GM18951 (cell line): ENCODE measurements around the gene IMPG1.
"Not testable (repeated sequence)": the region's sequence is repeated elsewhere in the genome, so short reads cannot be mapped to it uniquely, and the experiment has no call there.

Source experiments
- POLR2A ChIP-seq: IDR thresholded peaks from 4 replicates; pipeline ENCODE4 v1.6.1; 2011; ENCODE audit warnings: mild to moderate bottlenecking; ENCODE audit not compliant: insufficient read length, insufficient read depth; ENCODE audit errors: extremely low read depth
- in situ Hi-C: fragments of 300-500 bp; cut with MboI; formaldehyde crosslinking; loops from one replicate; pipeline ENCODE4 v1.12.0; 2022; ENCODE audit warnings: low sequenced_read_pairs, mixed read lengths, inconsistent platforms; ENCODE audit not compliant: unreplicated experiment

IMPG1 gene

DNA sequence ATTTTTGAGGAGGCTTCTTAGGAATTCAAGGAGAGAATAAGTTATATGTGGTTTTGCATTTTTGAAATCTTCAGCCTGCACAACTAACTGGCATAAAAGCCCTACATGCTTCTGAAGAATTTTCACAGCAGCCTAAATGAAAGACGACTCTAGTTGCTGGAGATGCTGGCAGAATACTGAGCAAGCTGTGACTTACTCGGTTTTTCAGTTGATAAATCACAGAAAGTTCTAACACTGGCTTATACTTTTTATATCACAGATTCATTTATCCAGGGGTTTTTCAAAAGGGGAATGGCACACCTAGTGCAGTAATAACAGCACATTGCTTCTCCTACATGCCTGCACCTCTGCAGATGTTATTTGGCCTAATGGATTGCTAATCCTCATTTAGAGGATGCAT is 134.6 kb downstream of the IMPG1 start:
- in situ Hi-C loops, result loop anchor here (25.0 kb wide), 1 partner anchor 1524 kb away; the partner anchor contains the start of gene HTR1B
- TF ChIP-seq POLR2A, result no peak

DNA sequence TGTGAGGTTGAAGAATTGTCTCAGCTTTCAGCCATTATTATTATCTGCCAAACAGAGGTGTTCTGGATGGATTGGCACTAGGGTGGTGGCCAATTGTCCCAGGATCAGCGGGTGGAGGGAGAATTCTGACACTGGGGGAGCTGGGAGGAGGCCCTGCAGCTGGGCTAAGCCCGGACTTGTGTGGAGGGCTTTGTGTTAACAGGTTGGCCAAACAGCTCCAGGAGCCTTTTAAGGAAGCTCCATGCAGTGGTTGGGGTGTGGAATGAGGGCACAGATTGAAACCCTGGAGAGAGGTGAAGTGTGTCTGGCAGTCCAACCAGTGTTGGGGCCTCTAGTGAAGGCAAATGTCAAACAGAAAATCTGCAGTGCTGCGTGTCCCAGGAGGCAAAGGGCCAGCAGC is 135.8 kb downstream of the IMPG1 start:
- TF ChIP-seq POLR2A, result no peak
- in situ Hi-C loops, result loop anchor here (25.0 kb wide), 1 partner anchor 1526 kb away; the partner anchor contains the start of gene HTR1B

DNA sequence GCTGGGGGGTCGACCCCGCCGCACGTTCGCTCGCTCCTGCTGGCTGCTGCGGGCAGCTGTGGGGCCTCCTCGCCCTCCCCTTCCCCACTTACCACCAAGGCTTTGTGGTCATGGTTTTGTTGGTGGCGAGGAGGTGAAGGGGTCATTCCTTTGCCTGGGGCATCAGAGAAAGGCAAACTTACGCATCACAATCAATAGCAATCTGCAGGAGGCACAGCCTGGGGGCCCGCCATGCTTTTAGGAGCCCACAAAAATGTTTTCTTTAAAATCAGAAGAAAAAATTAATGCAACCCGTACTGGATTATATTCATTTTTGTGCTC is 137.0 kb downstream of the IMPG1 start:
- in situ Hi-C loops, result loop anchor here (25.0 kb wide), 1 partner anchor 1527 kb away; the partner anchor contains the start of gene HTR1B

DNA sequence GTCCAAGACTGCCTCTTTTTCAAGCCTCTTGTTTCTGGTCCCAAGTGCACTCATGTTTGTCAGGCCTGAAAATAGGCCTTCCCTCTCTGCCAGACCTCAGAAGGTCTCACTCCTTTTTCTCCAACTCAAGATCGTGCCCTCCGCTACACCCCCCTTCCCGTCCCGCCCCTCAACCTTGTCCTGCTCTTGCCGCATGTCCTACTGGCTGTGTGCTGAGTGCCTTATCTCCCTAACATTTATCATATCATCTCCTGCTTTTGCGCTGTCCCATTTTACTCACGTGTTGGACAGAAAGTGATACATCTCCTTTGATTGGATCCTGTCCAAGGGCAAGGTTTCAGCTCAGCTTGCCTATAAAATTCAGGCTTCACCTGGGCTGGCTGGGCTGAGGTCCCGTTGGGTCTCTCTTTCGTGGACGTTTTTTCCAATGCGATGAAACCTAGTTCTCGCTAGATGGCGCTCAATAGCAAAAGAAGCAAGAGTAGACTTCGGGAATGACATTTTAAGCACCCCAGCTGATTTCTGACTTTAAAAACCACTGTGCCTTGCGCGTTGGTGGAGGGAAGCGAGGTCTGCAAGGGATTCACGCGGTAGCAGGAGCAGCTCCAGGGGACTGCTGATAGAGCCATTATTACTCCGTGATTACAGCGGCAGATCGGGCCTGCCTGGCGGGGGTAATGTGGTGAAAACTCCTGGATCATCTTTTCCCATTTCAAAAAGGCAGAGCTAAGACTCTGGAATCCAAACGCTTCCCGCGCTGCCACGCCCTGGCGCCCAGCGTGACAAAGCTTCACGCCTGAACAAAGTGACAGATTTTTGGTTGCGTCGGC is 137.6 kb downstream of the IMPG1 start:
- TF ChIP-seq POLR2A, result no peak
- in situ Hi-C loops, result loop anchor here (25.0 kb wide), 1 partner anchor 1527 kb away; the partner anchor contains the start of gene HTR1B

More for the DNA sequence above, 137.0 kb downstream of the IMPG1 start:
- TF ChIP-seq POLR2A, result no peak

DNA sequence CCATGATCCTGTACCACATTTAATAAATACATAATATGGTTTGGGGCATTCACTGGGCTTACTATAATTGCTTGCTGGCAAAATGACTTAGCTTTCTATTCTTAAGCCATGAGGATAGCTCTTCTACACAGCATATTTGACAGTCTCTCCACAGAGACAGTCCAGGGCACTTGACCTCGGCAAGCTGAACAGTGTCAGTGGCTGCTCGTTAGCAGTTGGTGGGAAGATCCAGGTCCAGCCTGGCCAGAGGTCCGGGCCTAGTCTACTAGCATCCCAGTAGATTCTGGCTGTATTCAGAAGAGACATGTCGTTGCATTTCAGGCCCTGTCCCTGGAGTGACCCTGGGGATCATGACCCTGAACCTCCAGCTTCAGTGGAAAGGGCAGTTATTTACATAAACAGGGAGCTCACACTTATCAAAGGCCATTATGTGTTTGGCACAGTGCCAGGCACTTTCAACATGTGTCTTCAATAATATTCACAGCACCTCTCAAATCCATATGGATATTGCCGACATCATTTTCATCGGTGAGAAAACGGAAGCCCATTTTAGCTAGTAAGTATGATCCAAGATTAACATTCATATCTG is 139.0 kb downstream of the IMPG1 start:
- no peak for TF ChIP-seq POLR2A
- in situ Hi-C loops, result loop anchor here (25.0 kb wide), 1 partner anchor 1529 kb away; the partner anchor contains the start of gene HTR1B

DNA sequence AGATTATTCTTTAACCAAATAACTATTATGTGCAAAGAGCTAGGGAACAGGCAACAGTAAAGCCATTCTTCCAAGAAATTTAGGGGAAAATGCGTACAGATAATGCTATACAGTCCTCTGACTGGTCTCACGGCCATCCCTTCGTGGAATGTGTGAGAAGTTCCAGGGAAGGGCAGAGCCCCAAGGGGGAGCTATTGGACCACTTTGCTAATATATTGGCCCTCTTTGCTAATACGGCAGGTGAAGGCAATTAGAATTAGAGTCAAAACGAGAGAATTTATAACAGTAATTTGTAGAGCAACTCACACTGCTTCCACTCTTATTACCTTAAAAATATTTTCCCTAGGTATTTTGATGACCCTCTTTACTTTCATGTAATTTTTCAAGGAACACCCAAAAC is 140.4 kb downstream of the IMPG1 start:
- no peak for TF ChIP-seq POLR2A
- in situ Hi-C loops, result loop anchor here (25.0 kb wide), 1 partner anchor 1530 kb away; the partner anchor contains the start of gene HTR1B

DNA sequence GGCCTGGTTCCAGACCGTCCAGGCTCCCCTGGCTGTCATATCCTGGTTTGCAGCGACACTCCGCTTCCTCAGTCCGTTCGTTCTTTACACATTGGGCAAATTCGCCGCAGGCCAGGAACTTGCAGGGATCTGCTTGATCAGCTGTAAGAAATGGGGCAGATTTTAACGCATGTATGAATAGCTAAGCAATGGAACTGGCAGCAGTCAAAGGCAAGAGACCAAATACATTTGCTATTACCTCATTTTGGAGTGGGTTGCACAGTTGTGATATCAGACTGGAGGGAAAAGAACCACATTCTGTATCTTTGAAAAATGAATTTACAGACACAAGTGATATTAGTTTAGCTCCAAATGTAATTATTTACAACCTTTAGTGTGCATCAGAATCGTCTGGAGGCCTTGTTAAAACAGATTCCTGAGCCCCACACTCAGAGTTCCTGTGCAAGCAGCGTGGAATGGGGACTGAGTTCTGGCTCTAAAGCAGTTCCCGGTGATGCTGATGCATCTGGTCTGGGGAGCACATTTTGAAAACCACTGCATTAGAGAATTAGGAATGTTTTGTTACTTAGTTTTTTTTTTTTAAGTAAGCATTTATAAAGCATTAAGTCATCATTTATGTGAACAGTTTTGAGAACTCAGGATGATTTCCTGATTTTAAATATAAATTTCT is 141.3 kb downstream of the IMPG1 start:
- in situ Hi-C loops, result loop anchor here (25.0 kb wide), 1 partner anchor 1531 kb away; the partner anchor contains the start of gene HTR1B
- no peak for TF ChIP-seq POLR2A

DNA sequence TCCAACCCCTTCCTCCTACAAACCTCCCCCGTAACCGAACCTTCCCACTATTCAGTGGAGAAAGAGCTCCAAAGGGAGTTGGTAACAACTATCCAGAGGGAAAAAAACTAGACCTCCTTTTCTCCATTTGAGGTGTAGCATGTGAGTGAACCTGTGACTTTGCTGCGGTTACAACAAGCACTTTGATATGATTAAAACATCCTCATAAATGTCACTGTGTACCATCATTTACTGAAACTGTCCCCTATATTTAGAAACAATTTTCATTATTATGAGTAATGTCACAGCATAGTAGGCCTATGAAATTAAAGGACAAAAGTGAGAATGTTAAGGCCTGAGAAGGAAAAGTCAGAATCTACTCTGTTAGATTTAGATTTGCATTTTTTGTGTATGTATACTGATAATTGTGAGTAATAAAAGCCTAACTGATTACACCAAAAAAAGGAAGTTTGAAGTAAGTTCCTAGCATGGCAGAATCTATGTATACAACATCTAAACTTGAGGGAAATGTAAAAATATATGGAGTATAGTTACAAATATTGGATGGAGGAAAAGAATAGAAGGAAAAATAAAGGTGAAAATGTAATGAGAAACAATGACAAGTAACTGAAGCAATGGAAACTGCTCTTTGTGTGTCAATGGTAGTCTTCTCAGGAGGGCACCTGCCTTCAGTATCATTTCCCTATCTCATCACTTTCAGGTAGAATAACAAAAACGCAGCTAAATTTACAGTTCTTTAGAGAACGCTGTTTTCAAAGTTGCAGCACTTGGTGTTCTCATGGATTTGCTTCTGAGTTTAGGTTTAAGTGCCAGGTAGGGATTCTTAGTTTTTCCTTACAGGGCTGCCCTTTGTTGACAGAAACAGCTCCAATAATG is 145.9 kb downstream of the IMPG1 start:
- TF ChIP-seq POLR2A, result no peak
- in situ Hi-C loops, result loop anchor here (25.0 kb wide), 1 partner anchor 1536 kb away; the partner anchor contains the start of gene HTR1B

DNA sequence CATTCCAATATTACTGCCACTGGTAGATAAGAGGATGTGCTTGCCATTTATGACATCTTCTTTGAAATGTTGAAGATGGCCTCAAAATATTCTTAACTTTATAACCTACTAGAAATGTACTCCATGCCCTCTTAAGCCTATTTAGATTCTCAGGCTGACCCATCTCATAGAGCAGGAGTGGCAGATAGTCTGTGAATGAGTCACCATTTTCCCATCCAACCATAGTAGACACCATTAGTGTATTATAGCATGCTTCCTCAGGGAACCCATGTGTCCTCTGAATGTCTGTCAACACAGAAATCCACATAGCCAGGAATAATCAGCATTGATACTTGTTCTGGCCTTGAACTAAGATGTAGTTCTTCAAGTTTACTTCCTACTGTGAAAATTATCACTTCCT is 150.2 kb downstream of the IMPG1 start:
- in situ Hi-C loops, result no loop called here
- no peak for TF ChIP-seq POLR2A

DNA sequence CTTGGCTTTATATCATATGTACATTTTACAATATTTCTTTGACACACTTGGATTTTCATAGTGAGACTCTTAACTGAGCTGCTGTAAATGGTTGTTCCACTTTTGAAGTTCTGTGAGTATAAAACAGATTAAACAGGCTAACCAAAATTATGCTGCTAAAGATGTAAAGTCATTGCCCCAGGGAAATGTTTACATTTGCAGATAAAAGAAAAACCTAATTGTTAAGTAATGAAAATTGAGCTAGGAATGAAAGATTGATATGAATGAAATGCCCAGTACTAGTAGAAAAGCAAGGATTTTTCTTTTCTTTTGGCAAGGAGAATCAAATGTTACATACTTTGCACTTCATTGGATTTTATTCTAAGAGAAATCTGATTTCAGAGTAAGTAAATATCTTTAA is 159.4 kb downstream of the IMPG1 start:
- in situ Hi-C loops, result no loop called here
- no peak for TF ChIP-seq POLR2A

DNA sequence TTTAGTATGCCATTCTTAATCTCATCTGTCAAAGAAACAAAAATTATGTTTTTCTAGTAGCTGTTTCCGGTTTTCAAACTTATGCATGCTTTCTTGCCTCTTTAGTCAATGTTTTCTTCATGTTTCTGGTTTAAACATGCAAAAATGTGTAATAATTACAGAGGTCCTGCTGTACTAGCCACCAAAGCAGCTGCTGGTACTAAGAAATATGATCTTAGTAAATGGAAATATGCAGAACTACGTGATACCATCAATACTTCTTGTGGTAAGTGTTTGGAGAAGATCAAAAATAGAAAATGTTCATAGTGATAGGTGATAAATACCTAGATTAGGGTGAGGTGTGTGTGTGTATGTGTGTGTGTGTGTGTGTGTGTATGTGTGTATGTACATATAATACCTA is 165.0 kb downstream of the IMPG1 start:
- in situ Hi-C loops, result no loop called here
- TF ChIP-seq POLR2A, result no peak

DNA sequence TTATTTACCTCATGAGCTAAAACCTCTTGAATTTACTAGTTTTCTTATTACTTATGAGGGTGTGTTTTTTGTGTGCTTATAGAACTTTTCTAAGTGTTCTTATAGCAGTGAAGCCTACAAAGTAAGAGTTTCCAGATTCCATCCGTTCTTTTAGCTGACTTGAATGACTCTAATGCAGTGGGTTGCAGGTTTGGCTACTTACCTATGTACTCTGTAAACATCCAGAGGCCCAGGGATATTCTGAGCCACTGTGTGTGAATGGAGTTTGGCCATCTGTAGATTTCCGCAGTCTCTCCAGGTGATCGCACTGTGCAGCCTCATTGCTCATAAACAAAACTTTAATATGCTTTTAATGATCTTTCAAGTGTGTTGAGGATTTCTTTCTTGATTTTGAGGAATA is 165.6 kb downstream of the IMPG1 start:
- in situ Hi-C loops, result no loop called here
- TF ChIP-seq POLR2A, result no peak

DNA sequence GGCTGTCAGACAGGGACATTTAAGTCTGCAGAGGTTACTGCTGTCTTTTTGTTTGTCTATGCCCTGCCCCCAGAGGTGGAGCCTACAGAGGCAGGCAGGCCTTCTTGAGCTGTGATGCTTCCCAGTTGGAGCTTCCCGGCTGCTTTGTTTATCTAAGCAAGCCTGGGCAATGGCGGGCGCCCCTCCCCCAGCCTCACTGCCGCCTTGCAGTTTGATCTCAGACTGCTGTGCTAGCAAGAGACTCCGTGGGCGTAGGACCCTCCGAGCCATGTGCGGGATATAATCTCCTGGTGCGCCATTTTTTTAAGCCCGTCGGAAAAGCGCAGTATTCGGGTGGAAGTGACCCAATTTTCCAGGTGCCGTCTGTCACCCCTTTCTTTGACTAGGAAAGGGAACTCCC is 167.3 kb downstream of the IMPG1 start:
- in situ Hi-C loops, result not testable (repeated sequence)

DNA sequence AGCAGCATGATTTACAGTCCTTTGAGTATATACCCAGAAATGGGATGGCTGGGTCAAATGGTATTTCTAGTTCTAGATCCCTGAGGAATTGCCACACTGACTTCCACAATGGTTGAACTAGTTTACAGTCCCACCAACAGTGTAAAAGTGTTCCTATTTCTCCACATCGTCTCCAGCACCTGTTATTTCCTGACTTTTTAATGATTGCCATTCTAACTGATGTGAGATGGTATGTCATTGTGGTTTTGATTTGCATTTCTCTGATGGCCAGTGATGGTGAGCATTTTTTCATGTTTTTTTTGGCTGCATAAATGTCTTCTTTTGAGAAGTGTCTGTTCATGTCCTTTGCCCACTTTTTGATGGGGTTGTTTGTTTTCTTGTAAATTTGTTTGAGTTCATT is 172.2 kb downstream of the IMPG1 start:
- in situ Hi-C loops, result not testable (repeated sequence)
